NCI-H2196 (cell line): ENCODE measurements around the gene IGF2BP3.

ENCODE experiments used
- DNase-seq: peaks from one replicate; lab custom pipeline; 2025; ENCODE audit not compliant: unreplicated experiment; lab: John Stamatoyannopoulos, UW

IGF2BP3 gene

GRCh38 chr7:23472556-23472955, 2.3 kb upstream of the IGF2BP3 start:
- DNase-seq, result no peak

DNA sequence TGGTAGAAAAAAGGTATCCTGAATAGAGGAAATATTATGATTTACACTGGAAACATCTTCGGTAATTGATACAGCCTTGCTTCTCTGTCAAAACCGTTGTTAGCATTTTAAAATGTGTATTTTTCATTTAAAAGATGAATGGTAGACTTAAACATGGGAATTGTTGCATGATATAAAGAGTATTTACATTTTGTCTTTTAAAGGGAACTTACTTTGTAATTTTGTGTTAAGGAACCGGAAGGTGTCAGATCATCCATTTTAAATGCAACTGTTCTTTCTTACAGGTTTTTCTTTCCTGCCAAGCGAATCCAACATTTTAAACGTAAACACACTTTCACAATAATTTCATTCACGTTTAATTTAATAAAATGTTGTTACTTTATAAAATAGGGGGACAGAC, 1.8 kb upstream of the IGF2BP3 start:
- no peak for DNase-seq

- peak; percentile 89 for DNase-seq
These were observed 992 bp upstream of the IGF2BP3 start for GRCh38 chr7:23471106-23471859.

DNA sequence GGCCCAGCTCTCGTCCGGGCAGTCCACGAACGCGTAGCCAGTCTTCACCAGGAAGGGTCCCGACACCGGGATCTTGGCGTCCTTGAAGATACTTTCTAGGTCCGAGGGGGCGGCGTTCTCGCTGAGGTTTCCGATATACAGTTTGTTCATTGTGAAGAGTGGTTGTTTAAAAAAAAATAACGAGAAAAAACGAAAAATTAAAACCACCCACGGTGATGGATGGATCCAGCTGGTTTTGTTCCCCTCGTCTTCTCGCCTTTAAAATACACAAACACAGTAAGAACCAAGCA, 385 bp downstream of the IGF2BP3 start:
- no peak for DNase-seq

GRCh38 chr7:23469150-23469960, 936 bp downstream of the IGF2BP3 start:
- no peak for DNase-seq

GRCh38 chr7:23468526-23469149, 1.7 kb downstream of the IGF2BP3 start:
- DNase-seq, result no peak

DNA sequence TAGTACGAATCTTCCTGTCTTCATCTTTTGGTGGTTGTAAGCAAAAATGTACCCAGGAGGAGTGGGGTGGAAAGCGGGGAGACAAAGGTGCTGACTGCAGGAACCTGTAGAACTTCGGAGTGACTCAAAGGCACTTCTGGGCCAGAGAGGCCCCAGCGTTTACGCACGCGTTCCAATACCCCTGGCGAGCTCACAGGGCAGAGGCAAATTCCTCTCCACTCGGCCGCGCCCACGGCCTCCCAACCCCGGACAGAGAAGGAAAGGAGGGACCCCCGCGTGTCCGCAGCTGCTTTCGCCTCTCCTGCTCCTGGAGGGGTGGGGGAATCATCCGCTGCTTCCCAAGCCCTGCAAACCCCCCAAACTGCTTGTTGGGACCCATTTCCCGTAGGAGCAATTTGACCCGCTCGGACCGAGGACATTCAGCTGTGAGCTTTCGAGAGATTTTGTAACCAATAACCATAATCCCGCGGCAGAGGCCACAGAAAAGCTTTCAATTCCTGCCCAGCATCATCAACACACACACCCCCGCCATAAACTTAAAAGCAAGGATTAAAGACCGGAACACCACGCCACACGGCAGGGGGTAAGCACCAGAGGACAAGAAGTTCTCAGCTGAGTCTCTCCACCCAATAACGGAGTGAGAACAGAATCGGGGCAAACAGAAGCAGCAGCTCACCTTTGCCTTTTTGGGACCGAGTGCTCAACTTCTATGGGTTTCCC, 2.3 kb downstream of the IGF2BP3 start:
- DNase-seq, result no peak

DNA sequence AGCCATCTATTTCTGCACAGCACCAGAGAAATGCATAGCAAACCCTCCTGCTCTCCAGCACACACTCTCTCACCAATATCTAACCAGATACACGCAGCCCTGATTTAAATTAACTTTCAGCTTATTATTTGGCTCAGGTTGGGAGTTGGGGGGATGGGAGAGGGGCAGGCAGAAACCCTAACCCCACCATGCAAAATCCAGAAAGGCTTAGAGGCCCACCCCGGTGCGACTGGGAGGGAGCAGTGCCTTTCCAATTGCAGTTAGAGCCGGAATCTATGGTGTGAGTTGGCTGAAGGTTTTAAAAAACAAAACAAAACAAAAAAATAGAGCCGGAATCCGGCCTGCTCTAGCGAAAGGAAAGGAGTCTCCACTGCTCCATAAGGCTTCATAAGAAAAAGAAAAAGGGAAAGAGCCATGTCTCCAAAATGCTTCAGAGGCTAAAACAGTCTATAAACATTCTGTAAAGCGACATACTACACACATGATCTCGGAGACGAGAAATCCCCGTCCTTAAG, 2.9 kb downstream of the IGF2BP3 start:
- DNase-seq, result no peak

- peak; percentile 41 for DNase-seq
These were observed 7.4 kb downstream of the IGF2BP3 start for GRCh38 chr7:23462846-23463245.

DNA sequence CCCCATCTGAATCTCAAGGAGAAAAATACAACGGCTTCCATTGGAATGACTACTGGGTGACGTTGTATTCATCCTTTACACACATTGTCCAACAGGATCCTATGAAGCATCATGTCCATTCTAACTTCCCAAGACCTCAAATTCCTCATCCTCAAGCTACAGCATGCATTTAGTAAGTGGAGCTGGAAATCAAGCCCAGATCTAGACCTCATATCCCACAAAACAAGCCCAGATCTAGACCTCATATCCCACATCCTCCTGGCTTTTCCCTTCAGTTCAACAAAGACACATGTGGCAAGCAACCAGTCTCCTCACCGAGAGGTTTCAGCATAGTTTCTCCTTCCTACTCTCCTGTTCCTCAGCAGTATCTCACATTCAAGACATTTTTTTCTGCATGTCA, 12.2 kb downstream of the IGF2BP3 start:
- DNase-seq, result no peak

- DNase-seq, result no peak
These were observed 14.2 kb downstream of the IGF2BP3 start for GRCh38 chr7:23456093-23456492.

- no peak for DNase-seq
These were observed 15.3 kb downstream of the IGF2BP3 start for GRCh38 chr7:23454881-23455526.

GRCh38 chr7:23450518-23450917, 19.8 kb downstream of the IGF2BP3 start:
- no peak for DNase-seq

- no peak for DNase-seq
These were observed 20.4 kb downstream of the IGF2BP3 start for GRCh38 chr7:23449941-23450340.

DNA sequence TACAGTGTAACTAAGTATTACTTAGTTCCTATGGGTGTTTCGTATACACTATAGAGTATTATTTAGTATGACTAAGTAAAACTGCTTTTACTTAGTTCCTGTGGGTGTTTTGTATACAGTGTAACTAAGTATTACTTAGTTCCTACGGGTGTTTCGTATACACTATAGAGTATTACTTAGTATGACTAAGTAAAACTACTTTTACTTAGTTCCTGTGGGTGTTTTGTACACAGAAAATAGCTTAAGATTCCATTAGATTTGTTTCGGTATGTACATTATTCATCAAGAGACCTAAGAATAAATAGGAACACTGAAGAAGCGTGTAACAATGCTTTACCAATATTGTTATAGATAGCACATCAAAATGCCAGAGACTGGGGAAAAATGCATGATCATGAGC, 25.0 kb downstream of the IGF2BP3 start:
- no peak for DNase-seq

DNA sequence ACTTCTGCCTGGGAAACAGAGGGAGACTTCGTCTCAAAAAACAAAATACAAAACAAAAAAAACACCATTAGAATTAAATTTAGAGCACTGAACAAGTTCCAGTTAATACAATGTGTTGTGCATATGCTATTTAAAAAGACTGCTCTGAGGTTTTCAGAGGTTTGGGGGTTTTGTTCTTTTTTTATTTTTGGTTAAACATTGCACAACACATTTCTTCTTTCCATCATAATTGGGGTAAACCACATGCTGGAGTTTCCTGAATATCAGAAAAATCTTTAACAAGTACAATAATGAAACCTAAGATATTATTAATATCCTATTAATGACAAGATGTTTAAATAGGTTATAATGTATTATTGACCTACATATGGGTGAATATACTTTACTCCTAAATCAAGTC, 26.3 kb downstream of the IGF2BP3 start:
- no peak for DNase-seq

DNA sequence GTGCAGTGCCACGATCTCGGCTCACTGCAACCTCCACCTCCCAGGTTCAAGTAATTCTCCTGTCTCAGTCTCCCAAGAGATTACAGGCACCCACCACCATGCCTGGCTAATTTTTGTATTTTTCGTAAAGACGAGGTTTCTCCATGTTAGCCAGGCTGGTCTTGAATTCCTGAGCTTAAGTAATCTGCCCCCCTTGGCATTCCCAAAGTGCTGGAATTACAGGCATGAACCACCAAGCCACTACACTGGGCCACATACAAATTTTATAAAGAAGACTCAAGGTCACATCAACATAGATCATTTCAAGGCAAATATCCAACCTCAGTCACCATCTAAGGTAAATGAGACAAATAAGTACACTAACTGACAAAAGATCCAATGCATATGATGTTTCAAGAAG, 32.1 kb downstream of the IGF2BP3 start:
- DNase-seq, result no peak

- DNase-seq, result no peak
These were observed 36.0 kb downstream of the IGF2BP3 start for GRCh38 chr7:23434147-23434917.

- DNase-seq, result no peak
These were observed 38.5 kb downstream of the IGF2BP3 start for GRCh38 chr7:23431702-23432199.

GRCh38 chr7:23430893-23431259, 39.4 kb downstream of the IGF2BP3 start:
- no peak for DNase-seq
